Middle frontal gyrus (tissue), 1 donor: Measurements from ENCODE around the gene SEMA5B.

ENCODE experiments used
- DNase-seq: peaks from one replicate; pipeline ENCODE4 v3.0.0-alpha.2; 2015; ENCODE audit warnings: low spot score; ENCODE audit errors: extremely low spot score

SEMA5B gene

DNA sequence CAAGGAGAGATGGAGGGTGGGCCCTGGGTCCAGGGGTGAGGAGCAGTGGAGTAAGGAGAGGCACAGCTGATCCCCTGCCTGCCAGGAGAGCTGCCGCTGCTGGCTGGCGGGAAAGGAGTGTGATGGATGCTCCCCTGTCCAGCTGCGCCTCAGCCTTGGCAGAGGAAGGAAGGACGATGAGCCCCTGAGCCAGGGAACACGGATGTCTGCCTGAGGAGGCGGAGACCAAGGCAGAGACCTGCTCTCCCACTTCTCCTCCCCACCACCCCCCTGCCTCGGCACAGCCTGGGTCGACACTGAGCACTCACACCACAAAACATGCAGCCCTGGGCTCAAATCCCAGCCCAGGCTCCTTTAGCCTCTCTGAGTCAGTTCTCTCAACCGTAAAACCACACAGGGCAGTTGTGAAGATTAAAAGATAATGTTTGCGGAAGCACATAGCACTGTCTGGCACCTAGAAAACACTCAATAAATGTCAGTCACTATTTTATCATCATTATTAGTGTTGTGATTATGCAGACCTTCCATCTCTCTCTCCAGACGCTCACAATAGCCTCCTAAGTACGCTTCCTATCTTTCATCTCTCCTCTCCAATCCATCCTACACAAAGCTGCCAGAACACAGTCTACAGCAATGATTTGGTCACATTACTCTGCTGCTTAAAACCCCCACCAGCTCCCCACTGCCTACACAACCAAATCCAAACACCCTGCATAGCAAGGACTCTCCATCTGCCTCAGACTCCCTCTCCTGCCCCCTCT is 52.2 kb downstream of the SEMA5B start:
- no peak for DNase-seq

- DNase-seq: no peak
These were observed 52.8 kb downstream of the SEMA5B start for GRCh38 chr3:122974764-122975162.

DNA sequence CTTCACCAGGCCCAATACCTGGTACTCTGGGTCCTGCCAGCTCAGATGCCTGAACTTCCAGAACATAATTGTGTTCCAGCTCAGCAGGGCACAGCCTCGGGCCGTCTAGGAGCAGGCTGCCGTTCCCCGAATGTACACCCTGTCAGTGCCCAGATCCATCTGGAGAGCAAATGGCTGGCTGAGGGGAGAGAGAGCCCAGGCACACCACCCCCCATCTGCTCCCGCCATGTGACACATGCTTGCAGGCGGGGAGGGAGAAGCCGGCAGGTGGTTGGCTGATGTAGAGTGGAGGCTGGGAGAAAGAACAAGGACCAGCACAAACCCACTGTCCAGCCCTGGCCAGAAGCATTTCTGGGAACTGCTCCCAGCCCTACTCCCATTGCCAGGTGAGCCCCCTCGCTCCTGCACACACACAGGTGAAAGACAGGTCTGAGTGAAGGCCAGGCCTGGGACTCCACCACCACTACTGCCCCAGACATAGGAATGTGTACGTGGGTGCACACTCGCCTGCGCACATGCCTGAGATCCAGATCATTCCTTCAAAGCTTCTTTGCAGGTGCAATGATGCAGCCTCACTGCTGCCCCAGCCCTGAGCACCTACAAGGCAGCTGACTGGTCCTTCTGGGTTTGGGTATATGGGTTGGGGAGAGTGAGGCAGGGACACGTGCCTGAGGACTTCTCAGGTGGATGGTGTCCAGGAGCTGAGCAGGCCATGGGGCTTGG is 53.5 kb downstream of the SEMA5B start:
- no peak for DNase-seq

DNA sequence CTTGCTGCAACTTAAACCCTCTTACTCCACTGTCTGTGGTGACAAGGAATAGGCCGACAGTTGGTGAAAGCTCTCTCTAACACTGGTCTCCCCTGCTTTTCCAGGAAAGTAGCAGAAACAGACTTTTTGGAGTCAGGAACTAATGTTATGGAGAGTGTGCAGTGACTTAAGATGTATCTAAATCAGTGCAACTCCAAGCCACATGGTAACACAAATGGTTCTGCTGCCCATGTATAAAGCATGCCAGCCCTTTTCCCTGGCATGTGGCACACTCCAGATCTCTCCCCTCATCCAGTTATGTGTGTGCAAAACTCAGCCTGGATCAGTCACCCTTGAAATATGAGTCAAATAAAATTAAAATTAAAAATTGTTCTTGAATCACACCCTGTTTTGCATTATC is 55.4 kb downstream of the SEMA5B start:
- DNase-seq: no peak

DNA sequence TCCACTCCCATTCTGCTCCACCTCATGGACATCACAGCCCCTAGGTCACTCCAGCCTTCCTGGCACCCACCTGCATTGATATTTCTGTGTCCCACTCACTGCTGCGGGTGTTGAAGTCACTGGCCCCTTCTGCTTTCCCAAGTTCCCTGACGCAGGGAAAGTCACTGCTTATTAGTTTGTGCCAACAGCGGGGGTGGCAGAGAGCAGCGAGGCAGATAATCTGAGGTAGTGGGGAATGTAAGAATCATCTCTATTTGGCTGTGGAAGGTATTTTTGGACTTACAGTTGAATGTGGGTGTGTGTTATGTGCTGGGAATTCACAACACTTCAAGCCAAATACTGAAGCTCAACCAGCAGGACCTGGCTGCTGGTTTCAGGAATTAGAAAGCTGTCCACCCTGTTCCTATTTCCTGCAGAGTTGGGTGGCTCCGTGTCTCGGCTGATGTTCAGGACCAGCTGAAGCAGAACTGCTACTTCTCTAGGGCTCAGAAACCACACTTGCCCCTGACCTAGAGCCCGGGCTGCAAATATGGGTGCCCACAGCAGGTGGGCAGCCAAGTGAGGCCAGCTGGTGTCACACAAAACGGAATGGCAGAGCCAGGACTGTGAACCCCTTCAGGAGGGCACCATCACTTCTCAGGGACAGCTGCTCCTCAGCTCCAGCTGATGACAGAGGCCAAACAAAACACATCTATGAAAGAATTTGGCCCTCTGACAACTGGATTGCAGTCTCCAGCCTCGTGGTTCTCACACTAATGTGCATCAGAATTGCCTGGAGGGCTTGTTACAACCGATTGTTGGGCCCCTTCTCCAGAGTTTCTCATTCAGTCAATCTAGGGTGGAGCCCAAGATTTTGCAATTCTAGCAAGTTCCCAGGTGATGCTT is 57.7 kb downstream of the SEMA5B start:
- DNase-seq: no peak

DNA sequence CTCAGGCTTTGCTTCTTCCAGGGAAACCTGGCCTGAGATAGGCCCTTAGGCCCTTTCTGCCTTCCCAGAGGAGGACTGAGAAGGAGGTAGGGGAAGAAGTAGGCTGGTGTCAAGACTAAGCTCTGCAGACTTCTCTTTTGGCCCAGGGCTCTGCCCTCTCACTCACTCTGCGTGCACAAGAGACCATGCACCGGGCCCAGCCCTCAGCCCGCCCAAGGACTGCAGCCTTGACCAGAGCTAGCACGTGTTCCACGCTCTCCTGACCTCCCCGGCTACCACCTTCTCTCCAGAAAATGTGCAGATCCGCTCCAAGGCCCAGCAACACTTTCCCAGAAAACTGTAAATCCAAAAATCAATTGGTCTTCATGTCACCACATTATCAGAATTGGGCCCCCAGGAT is 59.8 kb downstream of the SEMA5B start:
- no peak for DNase-seq

DNA sequence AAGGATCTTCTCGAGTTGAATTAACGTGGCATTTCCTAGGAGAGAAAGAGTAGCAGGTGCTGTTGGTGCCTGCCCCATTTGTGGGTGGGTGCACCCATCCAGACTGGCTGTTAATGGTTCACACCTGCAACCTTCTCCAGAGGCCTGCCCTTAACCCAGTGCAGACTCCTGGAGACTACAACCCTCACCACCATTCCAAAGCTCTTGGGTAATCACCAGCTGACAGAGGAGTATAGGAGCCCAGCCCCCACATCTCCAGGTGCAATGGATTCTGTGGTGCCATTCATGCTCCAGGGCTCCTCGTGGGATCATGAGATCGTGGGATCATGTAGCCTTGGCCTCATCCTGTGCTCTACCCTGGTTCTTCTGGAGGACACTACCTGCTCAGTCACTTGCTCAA is 60.2 kb downstream of the SEMA5B start:
- DNase-seq: no peak

- DNase-seq: no peak
These were observed 61.5 kb downstream of the SEMA5B start for GRCh38 chr3:122966045-122966444.

GRCh38 chr3:122964811-122965210 is 62.8 kb downstream of the SEMA5B start:
- DNase-seq: no peak

DNA sequence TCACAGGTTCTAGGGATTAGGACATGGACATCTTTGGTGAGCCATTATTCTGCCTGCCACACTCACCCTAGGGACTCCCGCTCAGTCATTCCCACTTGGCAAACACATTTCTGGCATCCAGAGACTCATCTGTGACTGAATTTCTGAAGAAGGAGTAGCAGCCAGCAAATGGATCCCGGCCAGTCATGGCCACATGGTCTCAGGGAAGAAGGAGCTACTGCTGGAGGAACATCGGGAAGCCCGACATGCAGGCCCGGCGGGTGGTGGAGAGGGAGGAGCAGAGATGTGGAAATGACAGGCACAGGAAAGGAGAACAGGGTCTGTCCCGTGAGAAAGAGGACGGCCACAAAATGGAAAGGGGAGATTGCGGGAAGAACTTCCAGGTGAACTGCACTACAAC is 65.4 kb downstream of the SEMA5B start:
- DNase-seq: peak; percentile 63

DNA sequence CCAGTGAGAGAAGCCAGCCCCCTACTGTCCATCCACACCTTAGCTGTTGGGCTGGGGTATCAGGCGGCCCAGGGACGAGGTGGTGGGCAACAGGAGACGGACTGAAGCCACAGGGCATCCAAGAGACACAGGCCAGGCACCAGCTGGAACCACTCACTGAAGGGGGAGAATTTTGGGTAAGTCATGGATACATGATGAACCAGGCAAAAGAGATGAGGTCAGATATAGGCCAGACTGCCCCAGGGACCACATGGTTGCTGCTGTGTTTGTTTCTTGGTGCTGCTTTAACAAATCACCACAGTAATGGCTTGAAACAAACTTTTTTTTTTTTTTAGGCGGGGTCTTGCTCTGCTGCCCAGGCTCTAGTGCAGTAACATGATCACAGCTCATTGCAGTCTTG is 66.4 kb downstream of the SEMA5B start:
- no peak for DNase-seq

GRCh38 chr3:122960652-122961051 is 66.9 kb downstream of the SEMA5B start:
- DNase-seq: no peak

GRCh38 chr3:122959339-122959738 is 68.2 kb downstream of the SEMA5B start:
- no peak for DNase-seq

DNA sequence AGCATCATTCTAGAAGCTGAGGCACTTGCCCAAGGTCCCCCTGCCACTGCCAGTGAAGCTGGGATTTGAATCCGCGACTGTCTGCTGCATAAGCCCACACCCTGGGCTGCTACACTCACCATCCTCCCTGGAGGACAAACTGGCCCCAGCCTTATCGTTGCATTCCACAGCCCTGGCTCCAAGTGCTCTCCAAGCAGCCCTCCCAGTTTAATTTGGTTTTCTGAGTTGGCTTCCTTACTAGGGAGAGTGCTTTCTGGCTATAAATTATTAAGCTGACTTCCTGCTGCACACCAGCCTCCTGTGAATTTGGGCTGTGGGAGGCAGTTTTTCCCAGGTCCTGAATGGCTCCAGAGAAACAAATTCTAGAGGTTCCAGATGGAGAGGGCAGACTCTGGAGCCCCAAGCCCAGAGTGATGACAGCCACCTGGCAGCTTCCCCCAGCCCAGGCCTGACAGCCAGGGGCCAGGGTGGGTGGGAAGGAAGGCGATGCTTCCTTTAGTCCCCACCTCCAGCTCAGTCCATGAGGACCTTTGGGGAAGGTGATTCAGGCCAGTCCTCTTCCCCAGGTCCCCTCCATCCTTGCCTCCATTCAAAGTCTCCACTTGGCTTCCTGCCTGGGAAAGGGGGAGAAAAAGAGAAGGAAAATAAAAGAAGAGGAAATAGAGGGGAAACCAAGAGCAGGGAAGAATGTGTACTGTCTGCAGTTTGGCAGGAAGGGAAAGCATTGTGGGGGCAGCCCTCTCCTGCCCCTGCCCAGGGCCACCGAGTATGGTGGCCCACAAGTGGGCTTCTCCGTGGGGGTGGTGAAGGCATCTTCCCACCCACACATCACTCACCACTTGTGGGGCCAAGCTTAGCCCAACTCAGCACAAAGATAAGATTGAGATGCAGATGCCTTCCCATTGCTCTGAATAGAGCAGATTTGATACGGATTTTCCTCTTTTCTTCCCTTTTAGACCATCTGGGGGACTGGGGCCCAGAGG is 69.6 kb downstream of the SEMA5B start:
- DNase-seq: no peak

DNA sequence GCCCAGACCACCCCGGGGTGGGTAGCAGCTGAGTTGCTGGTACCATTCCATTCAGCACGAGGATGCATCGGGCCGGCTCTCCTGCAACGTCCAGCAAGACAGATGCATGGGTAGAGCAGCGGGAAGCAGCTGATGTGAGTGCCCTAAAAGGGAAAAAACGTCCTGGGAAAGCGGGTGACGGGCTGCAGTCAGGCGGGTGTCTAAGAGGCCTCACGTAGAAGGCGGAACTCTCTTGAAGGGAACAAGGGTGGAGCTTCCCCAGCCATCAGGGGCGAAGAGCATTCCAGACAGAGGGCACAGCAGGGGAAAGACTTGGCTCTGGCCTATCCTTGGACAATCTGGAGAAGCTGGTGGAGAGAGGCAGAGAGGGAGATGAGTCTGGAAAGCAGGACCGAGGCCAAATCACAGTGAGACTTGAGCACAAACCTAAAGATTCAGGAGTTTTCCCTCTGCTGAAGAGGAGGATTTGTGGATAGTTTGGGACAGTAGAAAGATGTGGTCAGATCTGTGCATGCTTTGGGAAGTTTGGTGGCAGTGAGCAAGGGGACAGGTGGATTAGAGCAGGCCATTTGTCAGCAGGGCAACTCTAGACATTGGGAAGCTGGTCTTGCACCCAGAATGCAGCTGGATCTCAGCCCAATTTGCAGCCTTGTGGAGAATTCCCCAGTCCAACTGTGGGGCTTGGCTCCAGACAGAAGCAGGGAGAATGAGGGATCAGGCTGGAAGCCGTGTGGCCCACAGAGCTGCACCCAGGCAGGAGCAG is 70.7 kb downstream of the SEMA5B start:
- DNase-seq: no peak

GRCh38 chr3:122955916-122956692 is 71.5 kb downstream of the SEMA5B start:
- no peak for DNase-seq

DNA sequence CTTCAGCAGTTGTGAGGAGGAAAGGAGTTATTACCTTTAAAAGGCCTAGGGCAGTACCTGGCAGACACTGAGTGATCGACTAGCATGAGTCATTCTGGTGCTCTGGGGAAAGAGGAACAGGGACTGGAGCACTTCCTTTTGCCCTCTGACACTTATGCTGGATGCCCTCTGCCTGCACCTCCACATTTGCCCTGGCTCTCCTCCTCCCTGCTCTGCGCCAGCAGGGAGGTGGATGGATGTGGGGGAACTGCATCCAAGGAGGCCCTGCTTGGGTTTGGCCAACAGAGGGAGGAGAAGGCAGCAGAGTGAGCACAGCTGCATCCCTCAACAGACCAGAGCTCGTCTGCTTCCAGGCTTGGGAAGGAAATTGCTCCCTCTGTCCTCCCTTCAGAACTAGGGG is 75.0 kb downstream of the SEMA5B start:
- DNase-seq: no peak

DNA sequence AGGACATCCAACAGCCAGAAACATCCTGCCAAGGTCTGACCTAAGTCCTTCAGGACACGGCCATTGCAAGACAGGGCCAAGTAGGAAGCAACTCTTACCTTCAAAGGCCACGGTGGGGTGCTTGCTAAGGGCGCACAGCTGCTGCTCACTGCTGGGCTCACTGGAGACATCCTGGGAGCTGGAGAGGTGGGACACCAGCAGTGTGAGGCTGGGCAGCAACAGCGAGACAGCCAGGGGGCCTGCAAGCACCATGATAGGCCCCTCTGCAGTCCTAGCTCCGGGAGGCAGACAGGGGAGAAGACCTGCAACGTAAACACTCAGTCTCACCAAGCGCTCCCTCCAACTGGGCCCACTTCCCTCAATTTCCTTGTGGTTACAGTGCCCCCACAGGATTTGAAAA is 79.2 kb downstream of the SEMA5B start:
- DNase-seq: no peak

GRCh38 chr3:122947738-122948137 is 79.8 kb downstream of the SEMA5B start:
- DNase-seq: no peak
